SK-N-SH (cell line): ENCODE data around the gene ARHGAP31. TPM values are rescaled to one million over a fixed set of nuclear protein-coding genes. Genes with fewer than 3 reads are reported as not detected.

Source experiments
- CTCF ChIA-PET: fragments of 300-600, 350-600 bp; formaldehyde crosslinking; extraction: SDS; loops from one replicate; lab custom pipeline; 2021; lab: Yijun Ruan, JAX
- POLR2A ChIA-PET: fragments of 350-600 bp; sonication (Branson Sonifier 250); formaldehyde crosslinking; extraction: SDS; loops from one replicate; lab custom pipeline; 2020; ENCODE audit warnings: antibody characterized with exemption, inconsistent platforms; lab: Yijun Ruan, JAX
- DNase-seq: peaks from one replicate; pipeline ENCODE4 v3.0.0; 2012
- H2AFZ ChIP-seq: fragments of 200-600 bp; sonication (generic); 2 replicates; pipeline ENCODE4 v1.8.1; 2016; ENCODE audit warnings: antibody characterized with exemption, mild to moderate bottlenecking, low read depth
- H3F3A ChIP-seq: fragments of 200-600 bp; sonication (generic); replicated peaks from 2 replicates; pipeline ENCODE3; 2016; ENCODE audit warnings: antibody characterized with exemption, mild to moderate bottlenecking; ENCODE audit not compliant: insufficient read depth
- H3K27ac ChIP-seq, 2 experiments: fragments of 200-500 bp in 1 of 2; fragments of 200-600 bp in 1 of 2; sonication (Bioruptor generic) in 1 of 2; sonication (generic), shearing (Covaris generic) in 1 of 2; 2 replicates each; pipeline versions ENCODE4 v1.5.1 to v1.6.1; 2014 to 2016; ENCODE audit warnings: low read depth in 2 of 2, inconsistent platforms in 1 of 2, low read length in 1 of 2, mild to moderate bottlenecking in 1 of 2, mixed read lengths in 1 of 2
- H3K27me3 ChIP-seq: fragments of 200-600 bp; sonication (generic), shearing (Covaris generic); 2 replicates; pipeline ENCODE4 v1.6.1; 2016; ENCODE audit warnings: mixed run types; ENCODE audit not compliant: insufficient read depth
- H3K36me3 ChIP-seq, 2 experiments: fragments of 200-500 bp in 1 of 2; fragments of 200-600 bp in 1 of 2; sonication (Bioruptor generic) in 1 of 2; sonication (generic) in 1 of 2; replicated peaks in 1 of 2; 2 replicates each; pipeline versions ENCODE3 to v1.5.1; 2014 to 2016; ENCODE audit warnings: low read length in 1 of 2, mild to moderate bottlenecking in 1 of 2; ENCODE audit not compliant: insufficient read depth in 2 of 2, control insufficient read depth in 1 of 2
- H3K4me1 ChIP-seq, 2 experiments: fragments of 200-500 bp in 1 of 2; fragments of 200-600 bp in 1 of 2; sonication (Bioruptor generic) in 1 of 2; sonication (generic), shearing (Covaris generic) in 1 of 2; 2 replicates each; pipeline versions ENCODE4 v1.5.1 to v1.6.1; 2014 to 2016; ENCODE audit warnings: low read depth in 1 of 2, low read length in 1 of 2, mixed run types in 1 of 2; ENCODE audit not compliant: insufficient read depth in 2 of 2, control insufficient read depth in 1 of 2
- H3K4me2 ChIP-seq: fragments of 200-600 bp; sonication (generic), shearing (Covaris generic); 2 replicates; pipeline ENCODE4 v1.6.1; 2017; ENCODE audit warnings: mixed run types
- H3K4me3 ChIP-seq, 2 experiments: fragments of 200-500 bp in 1 of 2; fragments of 200-600 bp in 1 of 2; sonication (Bioruptor generic) in 1 of 2; sonication (generic), shearing (Covaris generic) in 1 of 2; 2 replicates each; pipeline versions ENCODE4 v1.5.1 to v1.8.1; 2014 to 2016; ENCODE audit warnings: low read depth in 2 of 2, inconsistent platforms in 1 of 2, low read length in 1 of 2, mild to moderate bottlenecking in 1 of 2, mixed read lengths in 1 of 2, moderate library complexity in 1 of 2
- H3K79me2 ChIP-seq: fragments of 200-600 bp; sonication (generic); 2 replicates; pipeline ENCODE4 v1.8.1; 2017; ENCODE audit warnings: mild to moderate bottlenecking; ENCODE audit not compliant: insufficient read depth
- H3K9ac ChIP-seq: fragments of 200-600 bp; sonication (generic); 2 replicates; pipeline ENCODE4 v1.6.1; 2017; ENCODE audit warnings: mixed run types
- H3K9me2 ChIP-seq: fragments of 200-600 bp; sonication (generic); 2 replicates; pipeline ENCODE4 v1.6.1; 2017; ENCODE audit warnings: mixed run types
- H3K9me3 ChIP-seq: fragments of 200-600 bp; sonication (generic); 2 replicates; pipeline ENCODE4 v1.6.1; 2017; ENCODE audit warnings: mixed run types, mild to moderate bottlenecking, moderate library complexity
- H4K20me1 ChIP-seq: fragments of 200-600 bp; sonication (generic); 2 replicates; pipeline ENCODE4 v1.6.1; 2017; ENCODE audit warnings: mild to moderate bottlenecking, mixed run types; ENCODE audit not compliant: insufficient read depth
- EZH2phosphoT487 ChIP-seq: fragments of 200-600 bp; sonication (generic); IDR thresholded peaks from 2 replicates; pipeline ENCODE4 v1.6.1; 2017; ENCODE audit warnings: low read depth, mixed run types, mild to moderate bottlenecking, antibody characterized with exemption, moderate library complexity, borderline replicate concordance
- FOSL2 ChIP-seq: IDR thresholded peaks from 2 replicates; pipeline ENCODE4 v1.4.0; 2012; ENCODE audit warnings: low read depth, mild to moderate bottlenecking, moderate library complexity, borderline replicate concordance
- FOXJ3 ChIP-seq: sonication (generic); formaldehyde crosslinking; IDR thresholded peaks from 2 replicates; pipeline ENCODE4 v1.5.1; 2020; ENCODE audit warnings: mild to moderate bottlenecking, missing genetic modification reagents
- GABPA ChIP-seq: IDR thresholded peaks from 2 replicates; pipeline ENCODE4 v1.4.0; 2012; ENCODE audit warnings: low read depth, mild to moderate bottlenecking
- NRF1 ChIP-seq: IDR thresholded peaks from 2 replicates; pipeline ENCODE4 v1.6.1; 2012; ENCODE audit warnings: low read depth, mild to moderate bottlenecking, low read length
- PBX3 ChIP-seq: IDR thresholded peaks from 2 replicates; pipeline ENCODE4; 2012
- RCOR1 ChIP-seq: fragments of 150-350 bp; IDR thresholded peaks from 2 replicates; pipeline ENCODE4 v1.6.1; 2017; ENCODE audit warnings: antibody characterized with exemption, low read length
- REST ChIP-seq: IDR thresholded peaks from 2 replicates; pipeline ENCODE4 v1.6.1; 2012; ENCODE audit warnings: mild to moderate bottlenecking, low read depth, low read length, moderate library complexity
- SMC3 ChIP-seq: IDR thresholded peaks from 2 replicates; pipeline ENCODE4 v1.6.1; 2012; ENCODE audit warnings: low read depth, low read length, improper control_type of control experiment
- TAF1 ChIP-seq: IDR thresholded peaks from 2 replicates; pipeline ENCODE4 v1.6.1; 2012; ENCODE audit warnings: low read depth, mild to moderate bottlenecking, low read length, moderate library complexity, borderline replicate concordance
- TCF12 ChIP-seq: IDR thresholded peaks from 2 replicates; pipeline ENCODE4 v1.4.0; 2012
- TEAD4 ChIP-seq: IDR thresholded peaks from 2 replicates; pipeline ENCODE4 v1.4.0; 2012; ENCODE audit warnings: mild to moderate bottlenecking, borderline replicate concordance; ENCODE audit not compliant: insufficient read depth
- USF1 ChIP-seq: IDR thresholded peaks from 2 replicates; pipeline ENCODE4 v1.4.0; 2012; ENCODE audit warnings: low read depth, borderline replicate concordance
- USF2 ChIP-seq: fragments of 150-350 bp; IDR thresholded peaks from 2 replicates; pipeline ENCODE4 v1.6.1; 2017; ENCODE audit warnings: antibody characterized with exemption, low read length, low read depth, borderline replicate concordance
- ZBTB33 ChIP-seq: IDR thresholded peaks from 2 replicates; pipeline ENCODE4 v1.4.0; 2012; ENCODE audit warnings: low read depth, borderline replicate concordance
- WGBS: methylation state at CpG from one replicate; pipeline ENCODE4 v1.1.6; 2017; ENCODE audit warnings: low lambda C conversion rate; 5-methylcytosine and 5-hydroxymethylcytosine counted together
- polyA plus RNA-seq, 3 experiments: library from polyadenylated mRNA; depleted of rRNA; stranded (reverse); fragments of >200 nt; gene quantifications; 2 replicates each; pipeline ENCODE4 v1.2.3, GENCODE V29; 2012

ARHGAP31 gene
- polyA plus RNA-seq, 1 of the 3 experiments (the other 2 are of a cell fraction), result 4.4 TPM

GRCh38 chr3:119289404-119289770 lies 4.8 kb upstream of the ARHGAP31 start:
- ChIA-PET CTCF (interaction anchor here (1.3 kb wide), 1 partner anchor 13 kb away, joined by 4 read pairs; no protein-coding TSS in a partner anchor), POLR2A (no interaction called here)

GRCh38 chr3:119290613-119291012 lies 3.6 kb upstream of the ARHGAP31 start:
- Histone ChIP-seq H3K9ac (no peak overlapping the region), H2AFZ (no peak overlapping the region), H4K20me1 (no peaks in the 10 kb centered on the region), H3F3A (peaks cover 7% of the 10 kb centered on the region), H3K27me3 (no peaks in the 10 kb centered on the region), H3K36me3 (no peaks in the 10 kb centered on the region), H3K79me2 (peaks cover 11% of the 10 kb centered on the region), H3K9me2 (no peaks in the 10 kb centered on the region), H3K9me3 (peaks cover 15% of the 10 kb centered on the region; the same call in 1 of the 2 replicates), H3K4me3 (no peak overlapping the region), H3K4me1 (peaks cover 0 to 19% of the 10 kb centered on the region in 2 experiments; a peak in 2 of 4 replicates), H3K4me2 (no peak overlapping the region), H3K27ac (no peak overlapping the region; a peak in 1 of 4 replicates)
- DNase-seq, result no peak
- CTCF ChIA-PET, result interaction anchor here (0.6 to 1.9 kb wide), 5 partner anchors 14 to 399 kb away, joined by 4 to 5 read pairs (median 5); no protein-coding TSS in a partner anchor
- POLR2A ChIA-PET, result no interaction called here
- TF ChIP-seq PBX3, result no peak
- TF ChIP-seq REST, result no peak
- no peak for TF ChIP-seq TAF1
- TF ChIP-seq ZBTB33, result no peak
- TF ChIP-seq FOXJ3 (CRISPR knock-in tag), result no peak
- no peak for TF ChIP-seq GABPA
- no peak for TF ChIP-seq RCOR1

More at GRCh38 chr3:119289404-119289770, 4.8 kb upstream of the ARHGAP31 start:
- no peaks in the 10 kb centered on the region for H3K9me2 ChIP-seq
- H3K79me2 ChIP-seq, result no peaks in the 10 kb centered on the region; the same call in 1 of the 2 replicates
- H3K4me2 ChIP-seq, result no peak overlapping the region
- peaks cover 7% of the 10 kb centered on the region for H3F3A ChIP-seq
- peaks cover 0 to 19% of the 10 kb centered on the region in 2 experiments; a peak in 2 of 4 replicates for H3K4me1 ChIP-seq
- TF ChIP-seq FOSL2, result no peak
- TF ChIP-seq GABPA, result no peak
- no peak for TF ChIP-seq TEAD4
- TF ChIP-seq EZH2phosphoT487, result no peak
- no peak for TF ChIP-seq USF2
- no peak for TF ChIP-seq TCF12
- no peak for TF ChIP-seq NRF1
- no peak for TF ChIP-seq SMC3
- TF ChIP-seq PBX3, result no peak
- TF ChIP-seq USF1, result no peak
- WGBS, result no CpG with 5 or more reads among the region's 2 CpGs
- DNase-seq, result no peak
- no peak overlapping the region for H2AFZ ChIP-seq
- H3K27me3 ChIP-seq, result no peaks in the 10 kb centered on the region
- H3K27ac ChIP-seq, result no peak overlapping the region
- no peak overlapping the region for H3K4me3 ChIP-seq
- no peaks in the 10 kb centered on the region for H4K20me1 ChIP-seq
- peaks cover 15% of the 10 kb centered on the region; the same call in 1 of the 2 replicates for H3K9me3 ChIP-seq
- H3K9ac ChIP-seq, result no peak overlapping the region
- no peaks in the 10 kb centered on the region for H3K36me3 ChIP-seq
